B cell (primary cell): ENCODE data around the gene KRTAP5-7.

Experiments used
- CTCF ChIP-seq: fragments of 200-600 bp; IDR thresholded peaks from one replicate; pipeline ENCODE4 v1.8.0; 2022; ENCODE audit warnings: antibody characterized with exemption, mild to moderate bottlenecking
- EZH2 ChIP-seq: IDR thresholded peaks from 2 replicates; pipeline ENCODE4 v1.6.1; 2012; ENCODE audit warnings: borderline replicate concordance, low read depth, mild to moderate bottlenecking, moderate library complexity, low read length; ENCODE audit not compliant: insufficient read depth, poor library complexity, severe bottlenecking

GRCh38 chr11:71543866-71544265 lies 16.8 kb downstream of the KRTAP5-7 start:
- no peak for TF ChIP-seq CTCF
- TF ChIP-seq EZH2, result no peak
